Measurements from ENCODE around the gene BSND.

BSND gene

DNA sequence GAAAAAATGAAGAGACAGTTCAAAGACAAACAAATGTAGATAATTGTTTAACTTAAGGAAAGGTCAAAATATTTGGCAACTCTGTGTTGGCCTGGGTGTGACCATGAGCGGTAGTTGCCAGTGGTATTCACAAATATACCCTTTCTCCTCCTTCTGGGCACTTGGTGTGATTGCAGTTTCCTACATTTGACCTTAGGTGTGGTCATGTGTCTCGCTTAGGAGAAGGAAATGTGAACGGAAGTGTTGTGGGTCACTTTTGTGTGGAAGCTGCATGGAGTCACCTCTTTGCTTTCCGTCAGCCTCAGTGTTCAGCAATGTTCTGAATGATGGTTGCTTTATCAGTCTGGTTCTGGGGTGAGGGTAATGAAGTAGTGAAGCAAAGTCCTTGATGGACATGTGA, 37.2 kb downstream of the BSND start:
- no peak for TF ChIP-seq CTCF (IDR thresholded peaks at IDR 0.05; ENCODE audit: borderline replicate concordance, insufficient read depth, low read depth, low read length)
- no peak overlapping the region for H3K4me3 ChIP-seq (ENCODE audit: low read depth, low read length)

- no peak overlapping the region for H3K4me3 ChIP-seq (ENCODE audit: low read depth, low read length)
- no peak for TF ChIP-seq CTCF (IDR thresholded peaks at IDR 0.05; ENCODE audit: borderline replicate concordance, insufficient read depth, low read depth, low read length)
Observed at GRCh38 chr1:55037733-55038551, 39.2 kb downstream of the BSND start.

DNA sequence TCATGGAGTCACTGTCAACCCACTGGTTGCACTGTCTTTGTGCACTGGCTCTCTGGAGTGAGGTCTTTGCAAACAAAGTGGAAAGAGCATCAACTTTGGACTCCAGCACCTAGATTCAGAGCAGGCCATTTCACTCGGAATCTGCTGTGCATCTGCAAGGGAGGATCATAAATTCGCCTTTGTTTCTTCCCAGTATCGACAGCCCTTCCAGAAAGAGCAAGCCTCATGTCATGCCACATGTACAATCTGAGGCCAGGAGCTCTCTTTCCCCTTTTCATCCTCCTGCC, 39.8 kb downstream of the BSND start:
- no peak overlapping the region for H3K4me3 ChIP-seq (ENCODE audit: low read depth, low read length)
- TF ChIP-seq CTCF (IDR thresholded peaks at IDR 0.05; ENCODE audit: borderline replicate concordance, insufficient read depth, low read depth, low read length): no peak

DNA sequence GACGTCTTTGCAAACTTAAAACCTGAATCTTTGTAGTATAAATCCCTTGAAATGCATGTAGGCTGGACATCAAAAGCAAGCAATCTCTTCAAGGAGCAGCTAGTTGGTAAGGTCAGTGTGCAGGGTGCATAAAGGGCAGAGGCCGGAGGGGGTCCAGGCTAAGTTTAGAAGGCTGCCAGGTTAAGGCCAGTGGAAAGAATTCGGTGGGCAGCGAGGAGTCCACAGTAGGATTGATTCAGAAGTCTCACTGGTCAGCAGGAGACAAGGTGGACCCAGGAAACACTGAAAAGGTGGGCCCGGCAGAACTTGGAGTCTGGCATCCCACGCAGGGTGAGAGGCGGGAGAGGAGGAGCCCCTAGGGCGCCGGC, 40.2 kb downstream of the BSND start:
- H3K4me3 ChIP-seq (ENCODE audit: low read depth, low read length): no peak overlapping the region
- TF ChIP-seq CTCF (IDR thresholded peaks at IDR 0.05; ENCODE audit: borderline replicate concordance, insufficient read depth, low read depth, low read length): no peak

GRCh38 chr1:55039342-55040082, 40.8 kb downstream of the BSND start, which contains the start of gene PCSK9:
TSS of gene PCSK9 (plus strand) at chr1:55039548. CDS start at chr1:55039838, 290 bp downstream.
- no peak within 1 kb of the TSS for H3K4me3 ChIP-seq (ENCODE audit: low read depth, low read length)
- TF ChIP-seq CTCF (IDR thresholded peaks at IDR 0.05; ENCODE audit: borderline replicate concordance, insufficient read depth, low read depth, low read length): no peak

DNA sequence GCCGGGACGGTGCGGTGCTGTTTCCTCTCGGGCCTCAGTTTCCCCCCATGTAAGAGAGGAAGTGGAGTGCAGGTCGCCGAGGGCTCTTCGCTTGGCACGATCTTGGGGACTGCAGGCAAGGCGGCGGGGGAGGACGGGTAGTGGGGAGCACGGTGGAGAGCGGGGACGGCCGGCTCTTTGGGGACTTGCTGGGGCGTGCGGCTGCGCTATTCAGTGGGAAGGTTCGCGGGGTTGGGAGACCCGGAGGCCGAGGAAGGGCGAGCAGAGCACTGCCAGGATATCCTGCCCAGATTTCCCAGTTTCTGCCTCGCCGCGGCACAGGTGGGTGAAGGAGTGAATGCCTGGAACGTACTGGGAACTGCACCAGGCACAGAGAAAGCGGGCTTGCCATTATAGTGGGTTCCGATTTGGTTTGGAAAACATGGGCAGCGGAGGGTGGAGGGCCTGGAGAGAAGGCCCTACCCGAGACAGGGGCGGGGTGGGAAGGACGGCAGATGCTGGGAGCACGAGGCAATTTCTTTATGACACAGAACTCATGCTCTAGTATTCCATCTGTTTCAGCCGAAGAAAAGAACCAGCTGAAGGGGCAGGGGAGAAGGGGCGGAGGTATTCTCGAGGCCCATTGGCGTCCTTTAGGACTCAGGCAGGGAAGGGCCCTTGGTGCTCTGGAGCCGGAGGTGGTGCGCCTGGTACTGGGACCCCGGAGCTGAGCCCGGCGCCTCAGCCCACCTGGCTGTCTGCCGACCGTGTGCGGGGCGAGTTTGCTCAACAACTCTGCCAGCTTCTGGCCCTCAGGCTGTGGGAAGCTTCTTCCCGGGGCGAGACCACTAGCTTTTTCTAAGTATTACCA, 41.6 kb downstream of the BSND start:
- TF ChIP-seq CTCF (IDR thresholded peaks at IDR 0.05; ENCODE audit: borderline replicate concordance, insufficient read depth, low read depth, low read length): no peak
- H3K4me3 ChIP-seq (ENCODE audit: low read depth, low read length): no peak overlapping the region
